DOHH2 (cell line): ENCODE data around the gene PLB1.
"Not testable (repeated sequence)": the region's sequence is repeated elsewhere in the genome, so short reads cannot be mapped to it uniquely, and the experiment has no call there.

ENCODE experiments used
- H3F3A ChIP-seq: fragments of 200-600 bp; sonication (generic), shearing (Covaris generic); 2 replicates; pipeline ENCODE4 v1.6.0; 2016; ENCODE audit warnings: antibody characterized with exemption, mild to moderate bottlenecking; ENCODE audit not compliant: control insufficient read depth, insufficient read depth
- H3K27ac ChIP-seq: fragments of 200-600 bp; sonication (generic); 2 replicates; pipeline ENCODE4 v1.5.1; 2014; ENCODE audit warnings: low read depth, mild to moderate bottlenecking, low read length, moderate library complexity
- H3K27me3 ChIP-seq: fragments of 200-600 bp; sonication (generic); 2 replicates; pipeline ENCODE4 v1.6.1; 2014; ENCODE audit warnings: mild to moderate bottlenecking, low read length, mixed read lengths; ENCODE audit not compliant: control insufficient read depth
- H3K36me3 ChIP-seq: fragments of 200-600 bp; sonication (generic); 2 replicates; pipeline ENCODE4 v1.6.1; 2014; ENCODE audit warnings: mild to moderate bottlenecking, low read length, moderate library complexity, mixed read lengths; ENCODE audit not compliant: control insufficient read depth
- H3K4me1 ChIP-seq: fragments of 200-600 bp; sonication (generic); 2 replicates; pipeline ENCODE4 v1.6.1; 2014; ENCODE audit warnings: mild to moderate bottlenecking, low read length, mixed read lengths; ENCODE audit not compliant: control insufficient read depth
- H3K4me2 ChIP-seq: fragments of 200-600 bp; sonication (generic); 2 replicates; pipeline ENCODE4 v1.6.0; 2014; ENCODE audit warnings: mild to moderate bottlenecking, low read length, moderate library complexity
- H3K4me3 ChIP-seq: fragments of 200-600 bp; sonication (generic); 2 replicates; pipeline ENCODE4 v1.5.1; 2014; ENCODE audit warnings: mild to moderate bottlenecking, low read length, mixed read lengths
- H3K79me2 ChIP-seq: fragments of 200-600 bp; sonication (generic); 2 replicates; pipeline ENCODE4 v1.6.1; 2014; ENCODE audit warnings: mild to moderate bottlenecking, low read length, mixed read lengths; ENCODE audit not compliant: control insufficient read depth
- H3K9me2 ChIP-seq: fragments of 200-600 bp; sonication (generic); replicated peaks from 2 replicates; pipeline ENCODE4 v1.6.1; 2014; ENCODE audit warnings: mild to moderate bottlenecking, low read length, mixed read lengths; ENCODE audit not compliant: control insufficient read depth
- H3K9me3 ChIP-seq: fragments of 200-600 bp; sonication (generic); 2 replicates; pipeline ENCODE4 v1.6.1; 2014; ENCODE audit warnings: antibody characterized with exemption, low read length, mixed read lengths; ENCODE audit not compliant: control insufficient read depth, insufficient read depth
- H4K20me1 ChIP-seq: fragments of 200-600 bp; sonication (generic); 2 replicates; pipeline ENCODE4 v1.6.0; 2014; ENCODE audit warnings: low read depth, mild to moderate bottlenecking, antibody characterized with exemption, low read length, moderate library complexity; ENCODE audit not compliant: control insufficient read depth, insufficient read depth
- CTCF ChIP-seq: fragments of 200-600 bp; sonication (generic); IDR thresholded peaks from one replicate; pipeline ENCODE4 v1.5.1; 2014; ENCODE audit warnings: antibody characterized with exemption, mild to moderate bottlenecking, low read depth, low read length; ENCODE audit not compliant: poor library complexity, severe bottlenecking
- EZH2phosphoT487 ChIP-seq: fragments of 200-600 bp; sonication (generic); IDR thresholded peaks from 2 replicates; pipeline ENCODE4 v1.6.1; 2017; ENCODE audit warnings: borderline replicate concordance, mild to moderate bottlenecking, antibody characterized with exemption, low read length, moderate library complexity, mixed read lengths

Gene PLB1

DNA sequence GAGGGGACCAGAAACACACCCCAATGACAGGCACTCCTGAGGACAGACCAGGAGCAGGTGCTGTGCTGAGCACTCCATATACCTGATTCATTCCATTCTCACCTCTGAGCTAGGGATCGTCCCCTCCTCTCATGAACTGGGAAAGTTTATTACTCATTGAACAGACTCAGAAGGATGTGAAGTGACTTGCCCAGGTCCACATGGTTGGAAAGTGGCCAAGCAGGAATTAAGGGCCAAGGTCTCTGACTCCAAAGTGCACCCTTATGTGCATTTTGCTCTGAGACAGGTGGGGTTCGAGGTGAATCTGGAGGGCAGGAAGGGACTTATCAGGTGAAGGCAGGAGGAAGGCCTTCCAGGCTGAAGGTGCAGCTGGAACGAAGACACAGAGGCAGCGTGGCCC lies 25.1 kb upstream of the PLB1 start:
- H3K9me2 ChIP-seq: no peaks in the 10 kb centered on the region
- H3F3A ChIP-seq: no peaks in the 10 kb centered on the region
- H3K9me3 ChIP-seq: no peaks in the 10 kb centered on the region; the same call in 1 of the 2 replicates
- no peak for TF ChIP-seq CTCF
- TF ChIP-seq EZH2phosphoT487: no peak
- H4K20me1 ChIP-seq: no peaks in the 10 kb centered on the region
- no peaks in the 10 kb centered on the region for H3K36me3 ChIP-seq
- H3K4me2 ChIP-seq: no peak overlapping the region
- H3K27ac ChIP-seq: no peak overlapping the region
- no peak overlapping the region for H3K4me3 ChIP-seq
- H3K27me3 ChIP-seq: peaks cover 2% of the 10 kb centered on the region; the same call in 1 of the 2 replicates
- H3K4me1 ChIP-seq: peaks cover 11% of the 10 kb centered on the region
- no peaks in the 10 kb centered on the region for H3K79me2 ChIP-seq

DNA sequence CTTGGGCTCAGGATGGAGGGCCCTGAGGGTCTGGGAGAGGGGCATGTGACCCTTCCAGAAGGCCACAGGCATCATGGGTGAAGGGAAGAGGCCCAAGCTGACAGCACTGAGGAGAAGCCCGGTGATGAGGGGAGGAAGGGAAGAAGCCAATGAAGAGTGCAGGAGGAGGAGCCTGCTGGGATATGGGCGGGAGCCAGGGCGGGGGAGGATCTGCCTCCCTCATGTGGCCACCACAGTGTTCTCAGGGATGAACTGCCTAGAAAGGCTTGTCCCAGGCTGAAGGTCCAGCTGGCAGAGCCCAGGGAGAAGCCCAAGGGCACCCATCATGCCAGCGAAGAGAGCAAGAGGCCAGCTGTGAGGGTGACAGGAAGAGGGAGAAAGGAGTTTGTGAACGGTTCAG lies 24.6 kb upstream of the PLB1 start:
- Histone ChIP-seq H4K20me1 (no peaks in the 10 kb centered on the region), H3K9me3 (no peaks in the 10 kb centered on the region; the same call in 1 of the 2 replicates), H3K9me2 (no peaks in the 10 kb centered on the region), H3K79me2 (no peaks in the 10 kb centered on the region), H3F3A (no peaks in the 10 kb centered on the region), H3K4me3 (no peak overlapping the region), H3K27me3 (peaks cover 2% of the 10 kb centered on the region; the same call in 1 of the 2 replicates), H3K27ac (no peak overlapping the region), H3K4me2 (no peak overlapping the region), H3K4me1 (peaks cover 11% of the 10 kb centered on the region), H3K36me3 (no peaks in the 10 kb centered on the region)
- no peak for TF ChIP-seq EZH2phosphoT487
- TF ChIP-seq CTCF: no peak

DNA sequence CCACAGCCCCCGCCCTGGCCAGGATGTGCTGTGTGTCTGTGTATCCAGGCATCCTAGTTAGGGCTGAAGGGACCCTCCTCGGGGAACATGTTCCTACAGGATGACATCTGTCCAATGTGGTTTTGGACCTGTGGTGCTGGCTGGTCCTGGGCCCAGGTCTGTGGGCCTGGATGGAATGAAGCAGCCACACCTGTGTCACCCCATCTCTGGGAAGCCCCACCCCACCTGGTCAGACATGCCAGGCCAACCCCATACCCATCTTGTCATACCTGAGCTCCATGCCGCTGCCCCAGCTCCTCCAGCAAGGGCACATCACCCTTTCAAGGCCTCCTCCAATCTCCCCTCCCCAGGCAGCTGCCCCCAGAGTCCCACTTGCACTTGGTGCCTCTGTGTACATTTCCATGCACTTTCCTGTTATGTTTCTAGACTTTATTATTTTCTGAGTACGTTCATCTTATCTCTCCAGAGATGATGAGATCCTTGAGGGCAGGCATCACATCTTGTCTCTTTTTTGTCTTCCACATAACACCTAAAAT lies 24.1 kb upstream of the PLB1 start:
- Histone ChIP-seq H3K4me2 (no peak overlapping the region), H4K20me1 (no peaks in the 10 kb centered on the region), H3K79me2 (no peaks in the 10 kb centered on the region), H3K27ac (no peak overlapping the region), H3K36me3 (no peaks in the 10 kb centered on the region), H3K27me3 (peaks cover 2% of the 10 kb centered on the region; the same call in 1 of the 2 replicates), H3F3A (no peaks in the 10 kb centered on the region), H3K4me1 (peaks cover 11% of the 10 kb centered on the region), H3K4me3 (no peak overlapping the region), H3K9me3 (no peaks in the 10 kb centered on the region; the same call in 1 of the 2 replicates), H3K9me2 (no peaks in the 10 kb centered on the region)
- TF ChIP-seq CTCF (no peak), EZH2phosphoT487 (no peak)

- H4K20me1 ChIP-seq, H3K9me2 ChIP-seq, H3K4me2 ChIP-seq, H3K4me3 ChIP-seq, H3F3A ChIP-seq, H3K9me3 ChIP-seq, H3K27me3 ChIP-seq, H3K27ac ChIP-seq, H3K79me2 ChIP-seq, H3K36me3 ChIP-seq: not testable (repeated sequence)
- peaks cover 11% of the 10 kb centered on the region for H3K4me1 ChIP-seq
Measured at GRCh38 chr2:28472641-28473040, 23.2 kb upstream of the PLB1 start.
